Amniotic epithelial cell (primary cell): Measurements from ENCODE around the gene COQ10B.
A peak's percentile ranks its signal among the peaks of the same experiment; 100 is the strongest.
"Not testable (repeated sequence)": the region's sequence is repeated elsewhere in the genome, so short reads cannot be mapped to it uniquely, and the experiment has no call there.

Experiments
- DNase-seq: peaks from one replicate; pipeline ENCODE4 v3.0.0-alpha.2; 2010; ENCODE audit warnings: low read depth

The COQ10B gene

GRCh38 chr2:197453123-197453913 is at the start of gene COQ10B:
Gene COQ10B, plus strand, starts transcription at chr2:197453552. Its CDS starts 9 bp downstream, at chr2:197453561.
- peak; percentile 100 for DNase-seq

GRCh38 chr2:197405582-197405981 is 47.8 kb upstream of the COQ10B start:
- no peak for DNase-seq

GRCh38 chr2:197414039-197414438 is 39.3 kb upstream of the COQ10B start:
- no peak for DNase-seq

- no peak for DNase-seq
Measured at GRCh38 chr2:197414515-197414914, 38.8 kb upstream of the COQ10B start.

GRCh38 chr2:197416268-197416667 is 37.1 kb upstream of the COQ10B start:
- DNase-seq, result no peak

GRCh38 chr2:197419438-197419837 is 33.9 kb upstream of the COQ10B start:
- no peak for DNase-seq

GRCh38 chr2:197423307-197423706 is 30.0 kb upstream of the COQ10B start:
- no peak for DNase-seq

- no peak for DNase-seq
Measured at GRCh38 chr2:197425550-197425949, 27.8 kb upstream of the COQ10B start.

- peak; percentile 15 for DNase-seq
Measured at GRCh38 chr2:197426723-197427603, 26.4 kb upstream of the COQ10B start.

GRCh38 chr2:197427986-197428385 is 25.4 kb upstream of the COQ10B start:
- no peak for DNase-seq

- DNase-seq, result no peak
Measured at GRCh38 chr2:197431858-197432257, 21.5 kb upstream of the COQ10B start.

- not testable (repeated sequence) for DNase-seq
Measured at GRCh38 chr2:197432527-197432926, 20.8 kb upstream of the COQ10B start.

- DNase-seq, result no peak
Measured at GRCh38 chr2:197433780-197434438, 19.4 kb upstream of the COQ10B start.

- peak; percentile 90 for DNase-seq
Measured at GRCh38 chr2:197434541-197435513, 18.5 kb upstream of the COQ10B start, which contains the start of gene SF3B1. Gene SF3B1, minus strand, starts transcription at chr2:197435028. Its CDS starts 29 bp downstream, at chr2:197434999.

- no peak for DNase-seq
Measured at GRCh38 chr2:197435598-197436420, 17.5 kb upstream of the COQ10B start.

- DNase-seq, result no peak
Measured at GRCh38 chr2:197437380-197437779, 16.0 kb upstream of the COQ10B start.

- DNase-seq, result no peak
Measured at GRCh38 chr2:197442857-197443256, 10.5 kb upstream of the COQ10B start.

- no peak for DNase-seq
Measured at GRCh38 chr2:197445746-197446145, 7.6 kb upstream of the COQ10B start.

GRCh38 chr2:197446844-197447243 is 6.5 kb upstream of the COQ10B start:
- DNase-seq, result no peak

- no peak for DNase-seq
Measured at GRCh38 chr2:197450465-197450864, 2.9 kb upstream of the COQ10B start.
